Stimulated activated CD8-positive, alpha-beta memory T cell treated with anti-CD3 and anti-CD28 coated beads, Interleukin-15, amount 100 ng/mL, for 48 hours (primary cell): Measurements from ENCODE around the gene CD300LB.
"Not testable (repeated sequence)": the region's sequence is repeated elsewhere in the genome, so short reads cannot be mapped to it uniquely, and the experiment has no call there.

Experiments used
- DNase-seq, 2 donors: peaks; one replicate each; pipeline ENCODE4 v3.0.0-alpha.2; 2020; ENCODE audit warnings: low read depth in 2 of 2

Gene CD300LB

DNA sequence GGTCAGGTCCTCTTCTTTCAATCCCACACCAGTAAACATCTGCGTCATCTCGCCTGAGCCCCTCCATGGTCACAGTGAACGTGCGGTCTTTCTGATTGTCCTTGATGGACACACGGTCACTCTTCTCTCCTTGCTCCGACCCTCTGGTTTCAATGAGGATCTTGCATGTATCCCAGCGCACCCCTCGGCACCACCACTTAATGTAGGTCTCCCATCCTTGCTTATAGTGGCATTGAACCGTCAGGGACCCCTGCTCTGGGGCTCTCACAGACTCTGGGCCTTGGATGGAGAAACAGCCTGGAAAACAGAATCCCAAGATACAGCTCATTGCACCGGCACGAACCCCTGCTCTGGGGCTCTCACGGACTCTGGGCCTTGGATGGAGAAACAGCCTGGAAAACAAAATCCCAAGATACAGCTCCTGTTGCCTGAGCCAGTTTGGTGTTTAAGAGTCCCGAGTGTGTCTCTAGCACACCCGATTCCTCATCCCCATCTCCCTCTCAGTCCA lies 5.4 kb downstream of the CD300LB start:
- no peak for DNase-seq

DNA sequence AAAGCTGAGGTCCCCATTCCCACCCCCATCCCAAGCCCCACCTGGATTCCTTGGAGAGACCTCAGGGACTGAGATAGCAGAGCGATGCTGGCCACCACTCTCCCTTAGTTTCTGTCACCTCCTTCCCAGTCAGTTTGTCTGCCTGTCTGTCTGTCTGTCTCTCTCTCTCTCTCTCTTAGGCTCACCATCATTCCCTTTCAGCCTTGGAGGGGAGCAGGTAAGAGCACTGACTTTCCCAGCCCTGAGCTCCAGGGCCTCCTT lies 5.9 kb downstream of the CD300LB start:
- no peak for DNase-seq

DNA sequence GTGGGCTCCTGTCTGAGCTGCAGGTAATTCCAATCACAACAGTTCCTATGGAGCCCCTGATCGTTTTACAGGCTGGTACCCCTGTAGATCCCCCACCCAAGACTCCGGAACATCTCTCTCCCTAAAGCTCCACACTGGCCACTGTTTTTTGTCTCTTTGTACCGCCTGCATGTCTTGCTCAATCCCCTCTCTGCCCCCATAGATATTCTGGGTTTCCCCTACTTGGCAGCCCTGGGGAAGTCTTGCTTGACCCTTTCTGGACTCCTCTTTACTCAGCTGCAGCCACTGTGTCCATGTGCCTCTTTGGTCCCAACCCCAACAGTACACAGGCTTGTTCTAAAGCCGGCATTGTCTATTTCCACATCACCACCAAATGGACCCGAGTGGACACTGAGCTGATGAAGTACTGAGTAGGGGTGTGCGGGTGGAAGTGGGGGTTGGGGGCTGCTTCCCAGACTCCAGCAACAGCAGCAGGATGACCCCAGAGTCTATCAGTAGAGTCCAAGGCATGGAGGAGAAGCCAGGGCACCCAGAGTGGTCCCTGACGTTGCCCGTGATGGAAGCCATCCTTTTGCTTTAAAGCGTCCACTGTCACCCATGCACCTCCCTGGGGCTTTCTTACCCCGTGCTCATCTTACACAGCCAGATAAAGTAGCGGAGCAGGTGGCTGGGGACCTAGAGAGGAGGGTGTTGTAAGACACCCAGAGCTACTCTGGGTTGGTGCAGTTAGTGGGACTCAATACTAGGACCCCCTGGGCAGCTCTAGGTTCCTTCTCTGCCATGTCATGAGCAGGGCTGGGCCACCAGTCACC lies 6.4 kb downstream of the CD300LB start:
- no peak for DNase-seq

DNA sequence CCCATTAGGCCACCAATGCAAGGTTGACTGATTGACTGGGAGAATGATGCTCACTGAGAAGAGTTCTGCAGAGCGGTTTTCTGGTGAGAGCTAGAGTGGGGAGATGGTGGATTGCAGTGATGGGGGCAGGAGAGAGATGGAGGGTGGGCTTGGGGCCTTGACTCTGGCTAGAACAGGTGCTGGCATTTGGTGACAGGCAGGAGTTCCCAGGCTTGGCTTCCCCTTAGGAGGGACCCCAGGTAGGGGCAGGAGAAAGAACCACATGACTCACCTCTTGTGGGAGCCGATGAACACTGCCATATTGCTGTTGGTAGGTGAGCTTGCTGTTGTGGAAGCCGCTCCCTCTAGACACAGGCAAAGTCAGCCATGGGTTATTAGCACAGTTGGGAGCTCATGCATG lies 8.0 kb downstream of the CD300LB start:
- DNase-seq, result no peak

DNA sequence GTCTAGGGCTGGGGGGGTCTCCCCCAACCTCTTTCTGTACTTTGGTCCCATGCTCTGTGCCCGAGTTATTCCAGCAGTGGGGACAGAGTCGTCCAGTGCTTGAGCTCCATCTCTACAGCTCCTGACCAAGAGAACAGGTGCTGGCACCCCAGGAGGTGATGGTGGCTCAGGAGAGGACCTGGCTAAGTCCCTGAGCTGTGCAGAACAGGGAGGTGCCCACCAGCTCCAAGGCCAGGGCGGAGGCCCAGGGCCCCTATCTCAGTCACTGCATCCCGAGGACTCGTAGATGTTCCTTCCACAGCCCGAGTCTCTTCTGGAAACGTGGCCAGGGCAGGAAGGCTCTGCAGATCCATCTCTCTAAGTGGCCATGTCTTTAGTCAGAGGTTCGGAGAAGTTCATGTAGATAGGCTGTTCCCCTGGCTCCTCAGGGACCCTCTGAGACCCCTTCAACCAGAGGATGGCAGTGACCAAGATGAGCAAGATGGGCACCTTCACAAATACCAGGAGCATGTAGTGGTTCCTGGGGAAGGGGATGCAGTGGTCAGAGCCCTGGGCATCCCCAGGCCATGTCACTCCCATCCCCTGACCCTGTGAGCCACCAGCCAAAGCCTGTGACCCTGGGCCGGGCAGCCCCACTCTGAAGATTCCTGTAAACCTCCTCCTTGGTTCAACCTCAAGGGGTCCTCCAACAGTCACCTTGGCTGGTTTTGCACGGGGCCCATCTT lies 8.7 kb downstream of the CD300LB start:
- DNase-seq, result no peak

DNA sequence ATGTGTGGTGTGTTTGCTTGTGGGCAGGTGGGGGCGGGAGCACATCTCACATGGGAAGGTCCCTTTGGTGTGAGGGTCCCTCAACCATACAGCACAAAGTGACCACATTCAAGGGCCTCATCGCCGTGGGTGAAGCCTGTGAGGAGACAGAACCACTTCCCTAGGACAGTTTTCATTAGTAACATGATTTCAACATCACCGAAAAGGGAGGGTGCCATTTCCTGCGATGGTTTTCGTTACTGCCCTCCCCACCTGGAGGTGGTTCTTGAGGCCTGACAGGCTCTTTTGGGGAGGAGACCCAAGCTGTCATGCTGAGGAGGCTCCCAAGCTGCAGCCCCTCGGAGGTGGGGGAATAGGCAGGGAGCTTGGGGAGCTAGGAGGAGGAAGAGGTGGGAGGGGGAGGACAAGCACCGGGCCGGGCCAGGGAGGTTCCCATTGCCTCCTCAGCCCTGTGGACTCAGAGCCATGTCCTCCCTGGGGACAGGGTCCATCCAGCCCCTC lies 9.5 kb downstream of the CD300LB start:
- DNase-seq, result peak in 1 of 2 donors; percentile 19

DNA sequence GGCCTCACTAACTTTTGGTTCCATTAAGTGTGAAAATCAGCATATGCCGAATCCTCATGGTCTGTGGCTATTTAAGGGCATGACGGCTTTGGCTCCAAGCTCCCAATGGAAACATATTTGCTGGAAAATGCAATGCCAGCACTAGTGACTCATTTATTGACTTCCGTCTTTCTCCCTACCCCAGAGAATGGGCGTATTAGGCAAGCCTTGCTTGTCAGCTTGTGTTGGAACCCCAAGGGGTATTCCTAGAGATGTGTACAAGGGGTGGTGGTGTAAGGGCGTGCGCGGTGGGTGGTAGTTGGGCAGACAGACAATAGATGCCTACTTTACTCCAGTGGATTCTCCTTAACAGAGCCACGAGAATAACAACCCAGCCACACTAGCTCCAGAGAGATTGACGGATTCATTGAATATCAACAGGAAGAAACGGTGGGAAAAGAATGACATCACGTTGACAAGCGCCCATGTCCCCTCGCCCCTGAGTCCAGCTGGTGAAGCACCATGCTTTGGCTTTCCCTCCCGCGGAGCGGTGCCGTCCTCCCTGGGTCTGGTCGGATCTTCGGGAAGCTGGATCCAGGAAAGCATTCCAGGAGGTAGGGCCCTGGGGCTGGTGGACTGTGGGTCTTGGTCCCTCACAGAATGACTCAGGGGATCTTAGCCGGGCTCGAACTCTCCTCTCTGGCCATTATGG lies 10.3 kb downstream of the CD300LB start:
- no peak for DNase-seq

DNA sequence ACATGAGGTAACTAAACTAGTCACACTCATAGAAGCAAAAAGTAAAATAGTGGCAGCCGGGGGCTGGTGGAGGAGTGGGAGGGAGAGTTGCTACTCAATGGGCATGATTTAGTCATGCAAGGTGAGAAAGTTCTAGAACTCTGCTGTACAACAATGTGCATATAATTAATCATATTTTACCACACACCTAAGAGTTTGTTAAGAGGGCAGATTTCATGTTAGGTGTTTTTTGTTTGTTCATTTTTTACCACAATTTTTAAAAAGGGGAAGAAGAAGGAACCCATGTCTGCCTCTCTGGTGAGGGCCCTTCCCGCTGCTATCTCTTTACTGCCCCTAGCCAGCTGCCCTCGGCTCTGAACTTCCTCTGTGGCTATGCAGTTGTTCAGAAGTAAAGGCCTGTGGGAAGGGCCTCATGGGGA lies 11.2 kb downstream of the CD300LB start:
- DNase-seq, result peak in 1 of 2 donors; percentile 26

DNA sequence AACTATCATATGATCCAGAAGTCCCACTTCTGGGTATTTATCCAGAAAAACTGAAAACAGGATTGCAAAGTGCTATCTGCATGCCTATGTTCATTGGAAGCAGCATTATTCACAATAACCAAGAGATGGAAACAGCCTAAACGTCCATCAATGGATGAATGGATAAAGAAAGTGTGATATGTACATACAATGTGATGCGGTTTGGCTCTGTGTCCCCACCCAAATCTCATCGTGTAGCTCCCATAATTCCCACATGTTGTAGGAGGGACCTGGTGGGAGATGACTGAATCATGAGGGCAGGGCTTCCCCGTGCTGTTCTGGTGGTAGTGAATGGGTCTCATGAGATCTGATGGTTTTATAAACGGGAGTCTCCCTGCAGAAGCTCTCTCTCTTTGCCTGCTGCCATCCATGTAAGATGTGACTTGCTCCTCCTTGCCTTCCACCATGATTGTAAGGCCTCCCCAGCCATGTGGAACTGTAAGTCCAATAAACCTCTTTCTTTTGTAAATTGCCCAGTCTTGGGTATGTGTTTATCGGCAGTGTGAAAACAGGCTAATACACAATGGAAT lies 12.8 kb downstream of the CD300LB start:
- not testable (repeated sequence) for DNase-seq

DNA sequence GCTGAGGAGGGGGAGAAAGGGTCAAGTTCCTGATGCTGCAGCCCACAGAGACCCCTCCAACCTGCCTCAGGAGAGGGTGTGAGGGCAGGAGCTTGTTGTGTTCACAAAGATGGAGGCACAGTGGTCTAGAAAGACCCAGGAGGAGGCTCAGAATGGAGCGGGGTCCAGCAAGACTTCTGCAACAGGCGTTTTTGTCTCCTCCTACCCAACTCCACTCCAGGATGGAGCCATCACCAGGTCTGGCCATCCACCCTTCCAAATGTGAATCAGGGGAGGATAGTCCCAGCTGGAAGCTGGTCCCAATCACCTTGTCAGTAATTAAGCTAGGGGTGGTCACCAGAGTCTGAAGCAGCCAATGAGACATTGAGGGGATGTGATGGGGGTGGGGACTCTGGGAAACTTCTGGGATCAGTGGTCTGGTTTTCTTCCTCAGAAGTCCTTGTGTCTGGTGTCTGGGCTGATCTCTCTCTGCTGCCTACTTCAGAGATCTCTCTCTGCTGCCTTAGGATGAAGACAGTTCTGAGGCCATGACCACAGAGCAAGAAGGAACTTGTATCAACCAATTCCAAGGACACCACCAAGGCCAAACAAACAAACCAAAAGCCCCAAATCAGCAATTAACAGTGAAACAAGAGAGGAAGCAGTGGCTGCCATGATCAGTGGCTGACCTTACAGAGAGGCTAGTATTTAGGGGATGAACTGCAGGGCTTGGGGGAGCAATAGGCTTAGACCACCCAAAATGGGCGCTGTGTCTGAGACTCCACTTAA lies 14.5 kb downstream of the CD300LB start:
- no peak for DNase-seq

DNA sequence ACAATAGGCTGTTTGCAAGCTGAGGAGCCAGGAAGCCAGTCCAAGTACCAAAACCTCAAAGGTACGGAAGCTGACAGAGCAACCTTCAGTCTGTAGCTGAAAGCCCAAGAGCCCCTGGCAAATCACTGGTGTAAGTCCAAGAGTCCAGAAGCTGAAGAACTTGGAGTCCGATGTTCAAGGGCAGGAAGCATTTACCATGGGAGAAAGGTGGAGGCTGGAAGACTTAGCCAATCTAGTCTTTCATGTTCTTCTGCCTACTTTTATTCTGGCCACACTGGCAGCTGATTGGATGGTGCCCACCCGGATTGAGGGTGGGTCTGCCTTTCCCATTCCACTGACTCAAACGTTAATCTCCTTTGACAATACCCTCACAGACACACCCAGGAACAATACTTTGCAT lies 15.3 kb downstream of the CD300LB start:
- DNase-seq, result no peak

DNA sequence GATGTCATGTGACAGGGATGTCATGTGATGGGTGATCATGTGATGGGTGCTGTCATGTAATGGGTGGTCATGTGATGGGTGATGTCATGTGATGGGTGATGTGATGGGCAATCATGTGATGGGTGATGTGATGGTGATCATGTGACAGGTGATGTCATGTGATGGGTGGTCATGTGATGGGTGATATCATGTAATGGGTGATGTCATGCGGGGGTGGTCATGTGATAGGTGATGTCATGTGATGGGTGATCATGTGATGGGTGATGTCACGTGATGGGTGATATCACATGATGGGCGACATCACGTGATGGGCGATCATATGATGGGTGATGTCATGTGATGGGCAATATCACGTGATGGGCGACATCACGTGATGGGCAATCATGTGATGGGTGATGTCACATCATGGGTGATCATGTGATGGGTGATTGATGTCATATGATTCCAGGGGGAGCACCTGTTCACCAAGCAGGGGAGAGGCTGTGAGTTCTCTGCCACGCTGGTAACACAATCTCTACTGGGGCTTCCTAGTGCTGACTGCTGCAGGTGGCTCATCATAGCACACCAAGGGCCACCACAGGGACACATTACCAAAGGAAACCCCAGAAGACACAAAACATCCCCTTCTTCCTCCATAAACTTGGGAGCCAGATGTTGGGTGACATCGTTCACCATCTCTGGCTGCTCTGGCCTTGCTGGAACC lies 16.5 kb downstream of the CD300LB start:
- peak in 1 of 2 donors; percentile 26 for DNase-seq

DNA sequence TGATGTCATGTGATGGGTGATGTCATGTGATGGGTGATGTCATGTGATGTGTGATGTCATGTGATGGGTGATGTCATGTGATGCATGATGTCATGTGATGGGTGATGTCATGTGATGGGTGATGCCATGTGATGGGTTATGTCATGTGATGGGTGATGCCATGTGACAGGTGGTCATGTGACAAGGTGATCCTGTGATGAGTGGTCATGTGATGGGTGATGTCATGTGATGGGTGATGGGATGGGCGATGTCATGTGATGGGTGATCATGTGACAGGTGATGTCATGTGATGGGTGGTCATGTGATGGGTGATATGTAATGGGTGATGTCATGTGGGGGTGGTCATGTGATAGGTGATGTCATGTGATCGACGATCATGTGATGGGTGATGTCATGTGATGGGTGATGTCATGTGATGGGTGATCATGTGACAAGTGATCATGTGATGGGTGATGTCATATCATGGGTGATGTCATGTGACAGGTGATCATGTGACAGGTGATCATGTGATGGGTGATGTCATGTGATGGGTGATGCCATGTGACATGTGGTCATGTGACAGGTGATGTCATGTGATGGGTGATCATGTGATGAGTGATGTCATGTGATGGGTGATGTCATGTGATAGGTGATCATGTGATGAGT lies 17.2 kb downstream of the CD300LB start:
- peak; percentile 9 to 32 for DNase-seq

DNA sequence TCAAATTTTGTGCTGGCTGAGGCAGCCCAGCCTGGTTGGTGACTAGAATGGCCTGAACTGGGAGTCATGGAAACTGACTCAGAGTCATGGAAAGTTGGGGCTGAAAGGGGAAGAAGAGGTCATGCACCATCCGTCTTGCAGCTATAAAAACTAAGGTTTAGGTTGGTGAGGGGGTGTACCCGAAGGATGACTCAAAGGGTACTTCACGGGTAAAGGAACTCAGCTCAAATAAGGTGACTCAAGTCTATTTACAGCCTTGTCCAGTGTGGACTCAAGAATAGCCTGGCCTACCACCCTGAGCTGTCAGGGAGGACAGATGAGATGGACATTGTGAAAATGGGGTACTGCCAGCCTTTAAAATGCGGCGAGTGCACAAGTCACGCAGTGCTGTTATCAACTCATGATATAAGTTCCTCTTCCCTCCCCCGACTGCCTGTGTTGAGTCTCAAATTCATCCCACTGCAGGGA lies 18.6 kb downstream of the CD300LB start:
- peak; percentile 50 to 66 for DNase-seq

DNA sequence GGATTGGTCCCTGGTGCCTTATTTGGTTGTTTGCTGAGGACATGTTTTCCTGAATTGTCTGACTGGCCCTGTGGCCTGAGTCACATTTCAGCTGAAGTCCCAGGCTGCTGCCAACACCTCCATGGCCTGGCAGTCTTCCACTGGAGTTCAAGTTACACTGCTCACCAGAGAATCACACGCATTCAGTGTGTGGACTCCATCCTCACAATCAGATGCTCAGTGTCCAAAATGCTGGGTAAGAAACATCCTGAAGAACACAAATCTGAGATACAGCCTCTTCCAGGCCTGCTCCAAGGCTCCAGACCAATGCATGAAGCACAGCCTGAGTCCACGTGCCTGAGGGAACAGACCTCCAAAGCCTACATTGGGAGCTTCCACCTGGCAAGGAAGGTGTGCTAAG lies 19.2 kb downstream of the CD300LB start:
- no peak for DNase-seq

DNA sequence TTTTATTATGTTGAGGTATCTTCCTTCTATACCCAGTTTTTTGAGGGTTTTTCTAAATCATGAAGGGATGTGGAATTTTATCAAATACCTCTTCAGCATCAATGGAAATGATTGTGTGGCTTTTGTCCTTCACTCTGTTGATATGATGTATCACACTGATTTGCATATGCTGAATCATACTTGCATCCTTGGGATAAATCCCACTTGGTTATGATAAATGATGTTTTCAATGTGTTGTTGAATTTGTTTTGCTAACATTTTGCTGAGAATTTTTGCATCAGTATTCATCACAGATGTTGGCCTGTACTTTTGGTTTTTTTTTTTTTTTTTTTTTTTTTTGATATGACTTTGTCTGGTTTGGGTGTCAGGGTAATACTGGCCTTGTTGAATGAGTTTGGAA lies 23.1 kb downstream of the CD300LB start:
- DNase-seq, result no peak

DNA sequence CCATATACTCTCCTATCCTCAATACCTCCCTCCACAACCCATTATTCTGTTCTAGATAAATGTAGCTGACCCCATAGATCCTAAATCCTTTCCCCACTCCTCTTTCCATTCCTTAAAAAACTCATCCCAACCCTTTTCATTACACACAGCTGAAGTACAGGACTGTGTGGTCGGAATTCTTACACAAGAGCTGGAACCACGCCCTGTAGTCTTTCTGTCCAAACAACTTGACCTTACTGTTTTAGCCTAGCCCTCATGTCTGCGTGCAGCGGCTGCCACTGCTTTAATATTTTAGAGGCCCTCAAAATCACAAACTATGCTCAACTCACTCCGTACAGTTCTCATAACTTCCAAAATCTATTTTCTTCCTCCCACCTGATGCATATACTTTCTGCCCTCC lies 27.3 kb downstream of the CD300LB start:
- DNase-seq, result not testable (repeated sequence)

DNA sequence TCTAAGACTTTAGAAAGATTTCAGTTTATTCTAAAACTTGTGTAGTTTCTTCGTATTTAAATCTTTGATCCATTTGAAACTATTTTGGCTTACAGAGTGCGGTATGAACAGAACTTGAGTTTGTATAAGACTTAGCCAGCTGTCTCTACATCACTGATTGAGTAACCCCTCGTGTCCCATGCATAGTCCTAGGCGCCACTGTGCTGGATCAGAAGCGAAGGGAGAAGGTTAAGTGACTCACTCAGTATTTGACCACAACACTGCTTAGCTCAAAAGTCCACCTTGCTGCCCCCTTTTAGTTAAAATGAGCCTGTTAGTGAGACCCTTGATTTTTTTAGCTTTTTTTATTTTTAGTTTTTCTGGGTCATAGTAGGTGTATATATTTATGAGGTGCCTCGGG lies 28.4 kb downstream of the CD300LB start:
- no peak for DNase-seq

DNA sequence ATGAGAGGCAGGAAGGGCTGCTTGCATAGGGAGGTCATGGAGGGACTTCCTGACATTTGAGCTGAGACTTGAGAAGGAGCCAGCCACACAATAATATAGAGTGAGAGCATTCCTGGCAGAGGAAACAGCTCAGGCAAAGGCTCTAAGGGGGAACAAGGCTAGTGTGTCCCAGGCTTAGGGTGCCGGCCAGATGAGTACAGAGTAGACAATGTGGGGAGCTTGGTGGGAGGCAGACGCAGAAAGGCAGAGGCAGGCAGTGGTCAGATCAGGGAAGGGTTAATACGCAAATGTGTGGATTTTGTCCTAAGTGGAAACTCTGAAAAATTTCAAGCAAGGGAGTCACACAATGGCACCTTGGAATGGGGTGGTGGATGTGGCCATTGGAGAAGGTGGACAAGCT lies 31.3 kb downstream of the CD300LB start:
- no peak for DNase-seq

DNA sequence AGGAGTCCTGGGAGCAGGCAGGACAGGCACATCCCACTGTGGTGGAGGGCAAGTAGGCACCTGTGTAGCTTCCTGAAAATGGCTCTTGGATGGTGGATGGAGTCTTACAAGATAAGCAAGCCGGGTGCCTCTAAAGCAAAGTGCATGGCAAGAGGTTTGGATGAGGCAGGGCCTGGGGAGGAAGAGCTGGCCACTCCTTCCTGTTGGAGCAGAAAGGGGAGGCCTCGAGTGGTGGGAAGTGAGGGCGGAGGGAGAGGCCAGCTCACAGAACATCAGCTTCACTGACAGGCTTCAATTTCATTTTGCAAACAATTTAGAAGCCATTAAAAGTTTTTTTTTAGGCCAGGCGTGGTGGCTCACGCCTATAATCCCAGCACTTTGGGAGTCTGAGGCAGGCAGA lies 33.8 kb downstream of the CD300LB start:
- no peak for DNase-seq
